Measurements from ENCODE around the gene BEGAIN. TPM values are rescaled to one million over a fixed set of nuclear protein-coding genes. Genes with fewer than 3 reads are reported as not detected.

BEGAIN gene
- total RNA-seq, 1 donor from 2014 or later, result 0.54 TPM

- Histone ChIP-seq H3K27ac (ENCODE audit: low read depth, low read length) (no peak overlapping the region), H2AFZ (ENCODE audit: low read depth, low read length) (no peak overlapping the region)
- no peak for FAIRE-seq
These were observed 43.5 kb downstream of the BEGAIN start for GRCh38 chr14:100543471-100544455.

DNA sequence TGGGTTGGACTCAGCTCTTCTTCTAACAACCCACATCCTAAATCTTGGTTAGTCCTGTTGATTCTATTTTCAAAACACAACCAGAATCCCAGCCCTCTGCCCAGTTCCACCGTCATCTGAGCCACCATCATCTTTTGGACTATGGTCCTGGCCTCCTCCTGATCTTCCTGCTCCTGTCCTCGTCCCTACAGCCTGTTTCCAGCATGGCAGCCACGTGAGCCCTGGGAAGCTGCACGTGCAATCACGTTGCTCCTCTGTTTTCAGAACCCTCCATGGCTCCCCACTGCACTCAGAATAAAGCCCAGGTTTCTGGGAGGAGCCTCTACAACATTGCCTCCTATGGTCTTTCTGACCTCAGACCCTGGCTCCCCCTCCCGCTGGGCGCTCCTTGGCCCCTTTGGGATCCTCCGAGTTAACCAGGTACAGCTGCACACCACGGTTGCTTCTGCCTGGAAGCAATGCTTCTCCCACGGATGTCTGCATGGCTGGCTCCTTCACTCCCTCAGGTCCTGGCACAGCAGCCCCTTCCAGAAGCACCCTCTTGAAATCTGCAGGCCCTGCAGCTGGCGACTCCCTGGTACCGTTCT lies 44.5 kb downstream of the BEGAIN start:
- H3K9ac ChIP-seq (ENCODE audit: low read length), result no peak overlapping the region
- TF ChIP-seq EZH2 (IDR thresholded peaks at IDR 0.05; ENCODE audit: insufficient read depth, low read length), result no peak
- no peak for TF ChIP-seq CTCF (IDR thresholded peaks at IDR 0.05; ENCODE audit: insufficient read depth, low read depth, low read length)
- H3K27ac Mint-ChIP-seq (ENCODE audit: unreplicated experiment), result no peak overlapping the region
- no peaks in the 10 kb centered on the region for H3K36me3 ChIP-seq (ENCODE audit: insufficient read depth, low read length)
- H3K4me3 ChIP-seq (ENCODE audit: insufficient read depth, low read depth, low read length), result no peak overlapping the region
- no peaks in the 10 kb centered on the region for H3K79me2 ChIP-seq (ENCODE audit: insufficient read depth, low read length)
- H3K27me3 ChIP-seq (ENCODE audit: insufficient read depth, low read length), result no peaks in the 10 kb centered on the region
- no peaks in the 10 kb centered on the region for H3K9me3 ChIP-seq (ENCODE audit: insufficient read depth, low read depth, low read length)
- no peaks in the 10 kb centered on the region for H3K36me3 Mint-ChIP-seq (ENCODE audit: low read depth, unreplicated experiment)
- H3K9me3 Mint-ChIP-seq (ENCODE audit: unreplicated experiment), result no peaks in the 10 kb centered on the region
- no peaks in the 10 kb centered on the region for H3K4me1 ChIP-seq (ENCODE audit: insufficient read depth, low read length)
- peaks cover 9% of the 10 kb centered on the region for H4K20me1 ChIP-seq (ENCODE audit: insufficient read depth, low read length)
- DNase-seq (ENCODE audit: low read depth), result no peak
- no peak for FAIRE-seq
- H3K4me2 ChIP-seq (ENCODE audit: low read length), result no peak overlapping the region
- H3K4me1 Mint-ChIP-seq (ENCODE audit: low read depth, unreplicated experiment), result no peaks in the 10 kb centered on the region
- H2AFZ ChIP-seq (ENCODE audit: low read depth, low read length), result no peak overlapping the region
- H3K27ac ChIP-seq (ENCODE audit: low read depth, low read length), result no peak overlapping the region
- H3K4me3 Mint-ChIP-seq (ENCODE audit: unreplicated experiment), result no peak overlapping the region
- H3K27me3 Mint-ChIP-seq (ENCODE audit: low read depth, unreplicated experiment), result peaks cover 21% of the 10 kb centered on the region

More at GRCh38 chr14:100543471-100544455, 43.5 kb downstream of the BEGAIN start:
- peaks cover 21% of the 10 kb centered on the region for H3K27me3 Mint-ChIP-seq (ENCODE audit: low read depth, unreplicated experiment)
- Histone ChIP-seq H3K9ac (ENCODE audit: low read length) (no peak overlapping the region), H3K27me3 (ENCODE audit: insufficient read depth, low read length) (no peaks in the 10 kb centered on the region), H3K4me3 (ENCODE audit: insufficient read depth, low read depth, low read length) (no peak overlapping the region), H3K4me1 (ENCODE audit: insufficient read depth, low read length) (no peaks in the 10 kb centered on the region), H3K4me2 (ENCODE audit: low read length) (no peak overlapping the region), H3K36me3 (ENCODE audit: insufficient read depth, low read length) (no peaks in the 10 kb centered on the region), H4K20me1 (ENCODE audit: insufficient read depth, low read length) (peaks cover 9% of the 10 kb centered on the region), H3K79me2 (ENCODE audit: insufficient read depth, low read length) (no peaks in the 10 kb centered on the region), H3K9me3 (ENCODE audit: insufficient read depth, low read depth, low read length) (no peaks in the 10 kb centered on the region)
- H3K4me1 Mint-ChIP-seq (ENCODE audit: low read depth, unreplicated experiment), result no peaks in the 10 kb centered on the region
- DNase-seq (ENCODE audit: low read depth), result no peak
- no peak overlapping the region for H3K4me3 Mint-ChIP-seq (ENCODE audit: unreplicated experiment)
- no peaks in the 10 kb centered on the region for H3K9me3 Mint-ChIP-seq (ENCODE audit: unreplicated experiment)
- no peaks in the 10 kb centered on the region for H3K36me3 Mint-ChIP-seq (ENCODE audit: low read depth, unreplicated experiment)
- TF ChIP-seq CTCF (IDR thresholded peaks at IDR 0.05; ENCODE audit: insufficient read depth, low read depth, low read length) (no peak), EZH2 (IDR thresholded peaks at IDR 0.05; ENCODE audit: insufficient read depth, low read length) (no peak)
- no peak overlapping the region for H3K27ac Mint-ChIP-seq (ENCODE audit: unreplicated experiment)

Measured in astrocyte (in vitro differentiated cells and primary cell).